GM12864 (cell line): ENCODE results near the gene PHF1.

Experiments
- DNase-seq: peaks from one replicate; pipeline ENCODE4 v3.0.0-alpha.2; 2011; ENCODE audit warnings: low read depth
- H3K4me3 ChIP-seq: 2 replicates; pipeline ENCODE4 v1.5.1; 2011; ENCODE audit warnings: mild to moderate bottlenecking, low read depth, low read length, control low read depth
- TF ChIP-seq, protein P1 (sequence below): IDR thresholded peaks from 2 replicates; pipeline ENCODE4 v1.5.1; 2011; ENCODE audit warnings: low read depth, mild to moderate bottlenecking, moderate library complexity, low read length, control low read depth, inconsistent platforms; ENCODE audit errors: missing control alignments

PHF1 gene

DNA sequence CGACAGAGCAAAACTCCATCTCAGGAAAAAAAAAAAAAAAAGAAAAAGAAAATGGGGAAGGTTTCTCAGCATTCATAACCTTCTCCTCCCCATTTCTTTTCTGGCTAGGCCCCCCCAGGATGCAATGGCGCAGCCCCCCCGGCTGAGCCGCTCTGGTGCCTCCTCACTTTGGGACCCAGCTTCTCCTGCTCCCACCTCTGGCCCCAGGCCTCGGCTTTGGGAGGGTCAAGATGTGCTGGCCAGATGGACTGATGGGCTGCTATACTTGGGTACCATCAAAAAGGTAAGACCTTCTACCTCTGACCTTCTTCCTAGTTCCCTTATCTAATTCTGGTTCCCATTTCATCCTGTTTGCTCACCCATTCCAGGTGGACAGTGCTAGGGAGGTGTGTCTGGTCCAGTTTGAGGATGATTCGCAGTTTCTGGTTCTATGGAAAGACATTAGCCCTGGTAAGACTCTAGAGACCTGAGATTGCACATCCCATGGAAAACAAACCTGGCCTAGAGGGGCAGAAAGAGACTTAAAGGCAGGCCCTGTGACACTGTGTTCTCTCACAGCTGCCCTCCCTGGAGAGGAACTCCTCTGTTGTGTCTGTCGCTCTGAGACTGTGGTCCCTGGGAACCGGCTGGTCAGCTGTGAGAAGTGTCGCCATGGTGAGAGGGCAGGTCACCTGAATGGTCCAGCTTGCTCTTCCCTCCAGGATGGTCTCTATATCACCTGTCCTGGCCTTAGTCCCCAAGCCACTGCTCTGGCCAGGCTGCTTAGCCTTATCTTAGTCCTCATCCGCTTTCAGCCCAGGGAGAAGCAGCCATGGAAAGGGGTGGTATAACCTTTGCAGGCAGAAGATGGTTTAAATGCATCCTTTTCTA lies 1.6 kb downstream of the PHF1 start:
- DNase-seq = no peak
- no peak overlapping the region for H3K4me3 ChIP-seq
- TF ChIP-seq, protein P1, sequence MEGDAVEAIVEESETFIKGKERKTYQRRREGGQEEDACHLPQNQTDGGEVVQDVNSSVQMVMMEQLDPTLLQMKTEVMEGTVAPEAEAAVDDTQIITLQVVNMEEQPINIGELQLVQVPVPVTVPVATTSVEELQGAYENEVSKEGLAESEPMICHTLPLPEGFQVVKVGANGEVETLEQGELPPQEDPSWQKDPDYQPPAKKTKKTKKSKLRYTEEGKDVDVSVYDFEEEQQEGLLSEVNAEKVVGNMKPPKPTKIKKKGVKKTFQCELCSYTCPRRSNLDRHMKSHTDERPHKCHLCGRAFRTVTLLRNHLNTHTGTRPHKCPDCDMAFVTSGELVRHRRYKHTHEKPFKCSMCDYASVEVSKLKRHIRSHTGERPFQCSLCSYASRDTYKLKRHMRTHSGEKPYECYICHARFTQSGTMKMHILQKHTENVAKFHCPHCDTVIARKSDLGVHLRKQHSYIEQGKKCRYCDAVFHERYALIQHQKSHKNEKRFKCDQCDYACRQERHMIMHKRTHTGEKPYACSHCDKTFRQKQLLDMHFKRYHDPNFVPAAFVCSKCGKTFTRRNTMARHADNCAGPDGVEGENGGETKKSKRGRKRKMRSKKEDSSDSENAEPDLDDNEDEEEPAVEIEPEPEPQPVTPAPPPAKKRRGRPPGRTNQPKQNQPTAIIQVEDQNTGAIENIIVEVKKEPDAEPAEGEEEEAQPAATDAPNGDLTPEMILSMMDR = no peak

DNA sequence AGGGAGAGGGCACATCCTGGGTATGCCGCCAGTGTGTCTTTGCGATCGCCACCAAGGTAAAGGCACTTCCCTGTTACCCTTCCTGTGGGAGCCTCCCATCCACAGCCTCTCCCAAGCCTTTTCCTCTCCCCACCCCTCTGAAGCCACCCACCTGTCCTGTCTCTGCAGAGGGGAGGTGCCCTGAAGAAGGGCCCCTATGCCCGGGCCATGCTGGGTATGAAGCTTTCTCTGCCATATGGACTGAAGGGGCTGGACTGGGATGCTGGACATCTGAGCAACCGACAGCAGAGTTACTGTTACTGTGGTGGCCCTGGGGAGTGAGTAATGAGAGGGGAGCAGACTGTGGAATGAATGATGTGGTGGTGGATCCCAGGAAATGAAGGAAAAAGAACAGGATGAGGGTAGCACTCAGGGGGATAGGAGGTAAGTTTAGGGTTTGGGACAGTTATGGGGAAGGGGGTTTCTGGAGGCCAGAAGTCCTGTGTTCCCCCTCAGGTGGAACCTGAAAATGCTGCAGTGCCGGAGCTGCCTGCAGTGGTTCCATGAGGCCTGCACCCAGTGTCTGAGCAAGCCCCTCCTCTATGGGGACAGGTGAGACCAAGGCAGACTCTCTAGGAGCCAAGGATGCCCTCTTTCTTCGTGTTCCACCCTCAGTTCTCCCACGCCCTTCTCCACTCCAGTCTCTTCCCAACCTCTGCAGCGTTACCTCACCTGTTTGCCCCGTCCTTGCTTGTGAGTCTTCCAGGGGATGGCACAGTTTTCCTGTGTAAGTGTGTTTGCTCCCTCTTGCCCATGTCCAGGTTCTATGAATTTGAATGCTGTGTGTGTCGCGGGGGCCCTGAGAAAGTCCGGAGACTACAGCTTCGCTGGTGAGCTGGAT lies 2.7 kb downstream of the PHF1 start:
- TF ChIP-seq, protein P1 = no peak
- H3K4me3 ChIP-seq = no peak overlapping the region
- DNase-seq = no peak

- no peak overlapping the region; the same call in 1 of the 2 replicates for H3K4me3 ChIP-seq
- DNase-seq = no peak
- TF ChIP-seq, protein P1 = peak; percentile 62
Observed at GRCh38 chr6:33414592-33415271, 3.9 kb downstream of the PHF1 start.

- TF ChIP-seq, protein P1 = no peak
- DNase-seq = no peak
- peak overlapping the region; percentile 64 for H3K4me3 ChIP-seq
Observed at GRCh38 chr6:33415831-33416230, 5.0 kb downstream of the PHF1 start.

DNA sequence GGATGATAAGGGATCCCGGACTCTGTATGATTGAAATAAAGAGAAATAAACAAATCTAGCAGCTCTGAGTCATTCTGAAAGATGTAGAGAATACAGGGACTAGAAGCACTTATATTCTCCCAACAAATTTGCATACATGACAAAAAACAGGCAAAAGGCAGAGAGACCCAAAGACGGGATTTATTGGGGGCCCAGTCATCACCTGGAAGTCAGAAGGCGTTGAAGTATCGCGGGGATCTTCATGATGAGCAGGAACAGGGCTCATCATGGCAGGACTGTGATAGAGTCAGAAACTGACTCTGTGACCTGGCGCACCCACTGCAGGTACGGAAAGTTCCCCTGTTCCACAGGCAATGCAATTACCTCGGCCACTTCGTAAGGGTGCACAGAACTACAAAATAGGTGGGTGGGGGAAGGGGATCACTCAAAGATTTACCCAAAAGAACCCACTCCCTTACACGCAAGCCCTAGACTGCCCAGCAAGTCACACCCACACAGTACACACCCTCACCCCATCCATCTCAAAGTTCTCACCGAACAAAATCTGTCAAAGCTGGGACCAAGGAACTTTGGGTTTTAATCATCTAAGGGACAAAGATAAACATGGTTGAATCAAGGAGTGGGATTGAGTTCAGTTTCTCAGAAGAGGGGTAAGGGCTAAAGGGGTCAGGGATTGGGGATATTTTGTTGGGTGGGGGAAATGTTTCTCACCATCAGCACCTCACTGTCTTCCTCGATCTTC lies 5.7 kb downstream of the PHF1 start:
- peak overlapping the region; percentile 64 for H3K4me3 ChIP-seq
- TF ChIP-seq, protein P1 = no peak
- DNase-seq = peak; percentile 60
